Natural killer cell treated with Interleukin-12 subunit alpha and Interleukin-12 subunit beta and Interleukin-15 and Interleukin-18, amount 100 ng/mL, for 72 hours (primary cell): ENCODE results near the gene DIP2C. TPM values are rescaled to one million over a fixed set of nuclear protein-coding genes. Genes with fewer than 3 reads are reported as not detected.
A peak's percentile ranks its signal among the peaks of the same experiment; 100 is the strongest.
"Not testable (repeated sequence)": the region's sequence is repeated elsewhere in the genome, so short reads cannot be mapped to it uniquely, and the experiment has no call there.

Experiments
- ATAC-seq, 2 donors: fragments of 150-1000 bp; cut with Tn5 transposase in 1 of 2; sonication (Bioruptor Pico), chemical (Tn5 transposase) in 1 of 2; 2 replicates each; pipeline ENCODE4 v1.10.0; 2021
- DNase-seq: peaks from one replicate; pipeline ENCODE4 v3.0.0; 2022; ENCODE audit warnings: low spot score
- H3K27ac Mint-ChIP-seq, 2 donors: 1 replicate in 1 of 2; 2 replicates in 1 of 2; pipeline ENCODE4 v1.8.0; 2022; ENCODE audit warnings: mixed read lengths in 2 of 2, mild to moderate bottlenecking in 1 of 2, moderate library complexity in 1 of 2
- H3K27me3 Mint-ChIP-seq, 2 donors: 1 replicate in 1 of 2; 2 replicates in 1 of 2; pipeline ENCODE4 v1.8.0; 2022; ENCODE audit warnings: mixed read lengths in 2 of 2
- H3K36me3 Mint-ChIP-seq: one replicate; pipeline ENCODE4 v1.8.0; 2022; ENCODE audit warnings: mixed read lengths
- H3K4me1 Mint-ChIP-seq, 2 donors: 1 replicate in 1 of 2; 2 replicates in 1 of 2; pipeline ENCODE4 v1.8.0; 2022; ENCODE audit warnings: low read depth in 2 of 2, mixed read lengths in 2 of 2, mild to moderate bottlenecking in 1 of 2
- H3K4me3 Mint-ChIP-seq: one replicate; pipeline ENCODE4 v1.8.0; 2022; ENCODE audit warnings: mixed read lengths
- H3K9me3 Mint-ChIP-seq: 2 replicates; pipeline ENCODE4 v1.8.0; 2022; ENCODE audit warnings: mixed read lengths
- total RNA-seq, 2 donors: library from RNA; stranded (reverse); gene quantifications; one replicate each; pipeline ENCODE4 v1.2.3, GENCODE V29; 2022

DIP2C gene
- total RNA-seq, 2 donors from 2014 or later: 0.57 to 0.98 TPM

DNA sequence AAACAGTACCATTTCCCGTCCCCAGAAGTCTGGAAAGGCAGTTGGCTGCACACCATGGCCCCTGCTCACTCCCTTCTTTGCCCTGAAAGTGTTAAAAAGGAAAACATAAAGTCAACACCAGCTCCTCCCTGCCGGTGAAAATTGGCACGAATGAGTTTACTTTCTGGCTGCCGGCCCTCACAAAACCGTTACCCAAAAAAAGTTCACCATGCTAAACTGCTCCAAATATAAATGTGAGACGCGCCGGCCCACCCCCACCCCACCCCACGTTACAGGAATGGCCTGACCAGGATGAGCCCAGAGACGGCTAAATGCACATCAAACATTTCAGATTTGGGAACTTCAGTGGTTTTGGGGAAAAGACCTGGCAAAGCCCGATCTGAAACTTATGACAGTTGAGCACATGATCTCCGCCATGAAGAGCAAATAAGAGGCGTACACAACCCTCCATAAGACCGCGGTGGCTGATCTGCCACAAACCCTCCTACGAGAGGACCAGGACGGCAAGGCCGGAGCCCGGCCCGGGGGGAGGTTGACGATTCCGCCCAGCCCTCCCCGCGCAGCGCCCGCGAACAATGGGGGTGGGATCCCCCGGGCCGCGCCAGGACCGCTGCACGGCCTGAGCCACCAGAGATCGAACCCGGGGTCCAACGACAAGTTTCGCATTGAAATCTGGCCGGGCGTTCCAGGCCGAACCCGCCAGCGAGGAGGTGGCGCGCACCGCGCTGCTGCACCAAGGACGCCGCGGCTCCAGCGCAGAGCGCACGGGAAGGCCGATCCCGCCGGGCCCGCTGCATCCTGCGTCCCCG, 952 bp downstream of the DIP2C start:
- Mint-ChIP-seq H3K27ac (no peak overlapping the region), H3K4me3 (peak overlapping the region; percentile 53), H3K4me1 (peaks cover 0 to 7% of the 10 kb centered on the region in 2 donors), H3K36me3 (no peaks in the 10 kb centered on the region), H3K9me3 (no peaks in the 10 kb centered on the region), H3K27me3 (peaks cover 41 to 50% of the 10 kb centered on the region in 2 donors)
- DNase-seq (no peak), ATAC-seq (no peak)

DNA sequence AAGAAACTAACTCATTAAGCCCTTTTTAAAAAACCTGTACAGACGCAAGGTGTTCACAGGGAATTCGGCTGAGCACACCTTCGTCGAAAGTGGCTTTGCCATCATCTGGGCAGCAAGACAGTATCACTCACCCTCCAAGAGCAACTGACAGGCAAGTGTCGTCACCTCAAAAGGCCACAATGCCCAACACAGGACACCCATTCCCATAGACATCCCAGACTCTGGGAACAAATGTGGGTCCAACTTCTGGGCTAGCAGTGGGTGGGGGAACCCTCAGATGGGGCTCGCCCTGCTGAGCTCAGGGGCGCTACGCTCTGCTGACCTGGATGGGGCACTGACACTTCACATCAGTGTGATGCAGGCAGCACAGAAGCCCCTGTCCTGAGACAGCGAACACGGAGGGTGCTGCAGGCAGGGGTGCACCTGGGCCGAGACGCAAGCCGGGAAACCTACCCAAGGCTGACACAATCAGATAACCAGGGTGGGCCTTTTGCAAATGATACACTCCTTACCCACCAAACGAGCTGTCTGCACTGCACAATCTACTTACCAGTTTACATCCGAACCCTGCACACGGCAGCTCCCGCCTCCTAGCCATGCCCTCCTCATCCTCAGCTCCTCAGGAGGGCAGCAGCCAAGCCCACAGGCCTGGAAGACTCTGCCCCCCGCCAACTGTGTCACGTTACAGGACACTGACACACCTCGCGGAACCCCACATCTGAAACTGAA, 1.7 kb downstream of the DIP2C start:
- no peak overlapping the region for H3K27ac Mint-ChIP-seq
- peaks cover 0 to 7% of the 10 kb centered on the region in 2 donors for H3K4me1 Mint-ChIP-seq
- H3K9me3 Mint-ChIP-seq: no peaks in the 10 kb centered on the region
- no peak for DNase-seq
- no peak for ATAC-seq
- no peaks in the 10 kb centered on the region for H3K36me3 Mint-ChIP-seq
- H3K4me3 Mint-ChIP-seq: no peak overlapping the region
- H3K27me3 Mint-ChIP-seq: peaks cover 41 to 50% of the 10 kb centered on the region in 2 donors

DNA sequence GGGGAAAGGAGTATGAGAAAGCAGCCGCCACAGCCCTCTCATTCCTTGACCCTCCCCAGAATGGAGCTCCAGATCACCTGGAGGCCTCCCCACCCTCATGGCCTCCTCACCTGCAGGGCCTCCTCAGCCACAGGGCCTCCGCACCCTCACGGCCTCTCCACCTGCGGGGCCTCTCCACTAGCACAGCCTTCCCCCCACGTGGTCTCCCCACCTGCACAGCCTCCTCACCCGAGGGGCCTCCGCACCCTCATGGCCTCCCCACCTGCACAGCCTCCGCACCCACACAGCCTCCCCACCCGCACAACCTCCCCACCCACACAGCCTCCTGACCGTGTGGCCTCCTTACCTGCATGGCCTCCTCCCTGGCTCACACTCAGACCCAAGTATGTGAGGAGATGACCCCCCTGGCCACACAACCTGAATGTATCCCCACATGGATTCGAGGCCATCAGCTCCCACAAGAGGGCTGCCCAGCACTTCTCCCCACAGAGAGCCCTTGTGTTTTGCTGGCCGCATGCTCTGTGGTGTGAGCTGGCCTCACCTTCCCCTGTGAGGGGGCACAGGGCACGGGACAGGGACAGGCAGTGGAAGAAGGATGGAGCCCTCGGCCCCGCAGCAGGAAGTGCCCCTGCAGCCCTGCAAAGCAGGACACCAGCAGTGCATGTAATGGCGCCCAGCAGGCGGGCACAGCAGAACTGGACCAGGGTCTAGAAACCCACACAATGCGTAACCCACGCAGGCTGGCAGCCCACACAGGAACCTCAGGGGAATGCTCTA, 3.1 kb downstream of the DIP2C start:
- no peak overlapping the region for H3K4me3 Mint-ChIP-seq
- H3K27ac Mint-ChIP-seq: no peak overlapping the region
- peaks cover 0 to 7% of the 10 kb centered on the region in 2 donors for H3K4me1 Mint-ChIP-seq
- ATAC-seq: peak in 1 of 2 donors; percentile 9
- H3K27me3 Mint-ChIP-seq: peaks cover 32 to 42% of the 10 kb centered on the region in 2 donors
- no peaks in the 10 kb centered on the region for H3K9me3 Mint-ChIP-seq
- no peak for DNase-seq
- no peaks in the 10 kb centered on the region for H3K36me3 Mint-ChIP-seq

- Mint-ChIP-seq H3K4me3 (no peak overlapping the region), H3K9me3 (no peaks in the 10 kb centered on the region), H3K27me3 (peaks cover 26 to 35% of the 10 kb centered on the region in 2 donors), H3K27ac (no peak overlapping the region), H3K36me3 (no peaks in the 10 kb centered on the region), H3K4me1 (peaks cover 0 to 3% of the 10 kb centered on the region in 2 donors)
- DNase-seq (no peak), ATAC-seq (no peak)
Measured at GRCh38 chr10:685613-686012, 3.9 kb downstream of the DIP2C start.

GRCh38 chr10:683448-684071, 5.9 kb downstream of the DIP2C start:
- DNase-seq (no peak), ATAC-seq (no peak)
- Mint-ChIP-seq H3K4me3 (no peak overlapping the region), H3K4me1 (no peaks in the 10 kb centered on the region), H3K27me3 (peaks cover 25 to 29% of the 10 kb centered on the region in 2 donors), H3K36me3 (no peaks in the 10 kb centered on the region), H3K9me3 (no peaks in the 10 kb centered on the region), H3K27ac (no peak overlapping the region)

DNA sequence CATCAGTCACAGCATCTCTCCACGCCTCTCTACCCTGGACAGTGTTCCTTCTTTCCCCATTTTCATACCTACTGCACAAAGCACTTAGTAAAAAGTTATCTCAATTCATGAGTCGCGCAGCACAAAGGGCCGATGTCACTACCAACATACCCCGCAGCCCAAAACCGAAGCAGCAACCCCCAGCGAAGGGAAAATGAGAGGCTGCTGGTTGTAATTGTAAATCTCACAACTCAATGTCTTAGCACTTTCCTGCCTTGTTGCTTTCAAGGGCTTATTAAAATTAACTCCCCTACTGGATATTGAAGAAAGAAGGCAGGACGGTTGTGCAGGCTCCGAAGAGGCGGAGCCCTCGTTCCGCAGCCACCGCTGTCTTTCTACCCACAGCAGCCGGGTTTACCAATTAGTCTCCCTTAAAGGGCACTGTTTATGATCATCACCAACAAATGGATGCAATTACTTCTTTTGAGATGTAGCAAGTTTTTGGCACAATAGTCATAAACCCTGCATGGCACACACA, 6.5 kb downstream of the DIP2C start:
- no peaks in the 10 kb centered on the region for H3K36me3 Mint-ChIP-seq
- DNase-seq (no peak), ATAC-seq (no peak)
- H3K4me1 Mint-ChIP-seq: no peaks in the 10 kb centered on the region
- H3K4me3 Mint-ChIP-seq: no peak overlapping the region
- H3K27ac Mint-ChIP-seq: no peak overlapping the region
- H3K9me3 Mint-ChIP-seq: no peaks in the 10 kb centered on the region
- H3K27me3 Mint-ChIP-seq: peaks cover 20 to 23% of the 10 kb centered on the region in 2 donors

- Mint-ChIP-seq H3K27ac (no peak overlapping the region), H3K4me3 (no peak overlapping the region), H3K36me3 (no peaks in the 10 kb centered on the region), H3K27me3 (peaks cover 12% of the 10 kb centered on the region in 2 donors), H3K9me3 (no peaks in the 10 kb centered on the region), H3K4me1 (peaks cover 0 to 4% of the 10 kb centered on the region in 2 donors)
- DNase-seq (no peak), ATAC-seq (no peak)
Measured at GRCh38 chr10:681670-682318, 7.7 kb downstream of the DIP2C start.

DNA sequence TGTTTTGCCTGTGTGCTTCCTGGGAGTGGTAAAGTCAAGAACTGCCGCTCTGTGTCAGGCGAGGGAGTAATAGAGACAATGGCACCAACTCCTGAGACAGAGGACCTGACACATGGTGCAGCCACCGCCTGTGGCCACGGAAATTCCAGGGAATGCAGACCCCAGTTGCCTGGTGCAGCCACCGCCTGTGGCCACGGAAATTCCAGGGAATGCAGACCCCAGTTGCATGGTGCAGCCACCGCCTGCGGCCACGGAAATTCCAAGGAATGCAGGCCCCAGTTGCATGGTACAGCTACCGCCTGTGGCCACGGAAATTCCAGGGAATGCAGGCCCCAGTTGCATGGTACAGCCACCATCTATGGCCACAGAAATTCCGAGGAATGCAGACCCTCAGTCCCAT, 8.7 kb downstream of the DIP2C start:
- Mint-ChIP-seq H3K4me3 (no peak overlapping the region), H3K27ac (no peak overlapping the region), H3K36me3 (no peaks in the 10 kb centered on the region), H3K27me3 (peaks cover 9 to 12% of the 10 kb centered on the region in 2 donors), H3K4me1 (peaks cover 4 to 10% of the 10 kb centered on the region in 2 donors), H3K9me3 (no peaks in the 10 kb centered on the region)
- DNase-seq: no peak
- no peak for ATAC-seq

GRCh38 chr10:680146-680545, 9.3 kb downstream of the DIP2C start:
- DNase-seq: no peak
- peaks cover 4 to 11% of the 10 kb centered on the region in 2 donors for H3K4me1 Mint-ChIP-seq
- H3K4me3 Mint-ChIP-seq: no peak overlapping the region
- no peaks in the 10 kb centered on the region for H3K36me3 Mint-ChIP-seq
- no peak overlapping the region for H3K27ac Mint-ChIP-seq
- H3K27me3 Mint-ChIP-seq: peaks cover 9 to 12% of the 10 kb centered on the region in 2 donors
- H3K9me3 Mint-ChIP-seq: no peaks in the 10 kb centered on the region
- no peak for ATAC-seq

- Mint-ChIP-seq H3K27ac (no peak overlapping the region), H3K27me3 (peaks cover 9 to 12% of the 10 kb centered on the region in 2 donors), H3K4me1 (peaks cover 4 to 11% of the 10 kb centered on the region in 2 donors), H3K9me3 (no peaks in the 10 kb centered on the region), H3K4me3 (no peak overlapping the region), H3K36me3 (no peaks in the 10 kb centered on the region)
- ATAC-seq: peak in 1 of 2 donors; percentile 31
- no peak for DNase-seq
Measured at GRCh38 chr10:679556-679955, 9.9 kb downstream of the DIP2C start.

DNA sequence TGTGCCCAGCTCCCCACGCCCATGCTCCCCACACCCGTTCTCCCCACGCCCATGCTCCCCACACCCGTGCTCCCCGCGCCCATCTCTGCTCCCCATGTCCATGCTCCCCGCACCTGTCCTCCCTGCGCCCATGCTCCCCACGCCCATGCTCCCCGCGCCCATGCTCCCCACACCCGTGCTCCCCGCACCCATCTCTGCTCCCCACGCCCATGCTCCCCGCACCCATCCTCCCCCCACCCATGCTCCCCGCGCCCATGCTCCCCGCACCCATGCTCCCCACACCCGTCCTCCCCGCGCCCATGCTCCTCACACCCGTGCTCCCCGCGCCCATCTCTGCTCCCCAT, 10.8 kb downstream of the DIP2C start:
- H3K4me1 Mint-ChIP-seq: peaks cover 4 to 11% of the 10 kb centered on the region in 2 donors
- not testable (repeated sequence) for H3K4me3 Mint-ChIP-seq, H3K27ac Mint-ChIP-seq, DNase-seq, H3K9me3 Mint-ChIP-seq, ATAC-seq, H3K36me3 Mint-ChIP-seq
- H3K27me3 Mint-ChIP-seq: peaks cover 11 to 13% of the 10 kb centered on the region in 2 donors

GRCh38 chr10:677750-678661, 11.5 kb downstream of the DIP2C start:
- Mint-ChIP-seq H3K27ac (no peak overlapping the region), H3K9me3 (no peaks in the 10 kb centered on the region), H3K27me3 (peaks cover 5 to 11% of the 10 kb centered on the region in 2 donors), H3K4me3 (no peak overlapping the region), H3K36me3 (no peaks in the 10 kb centered on the region), H3K4me1 (peaks cover 4 to 11% of the 10 kb centered on the region in 2 donors)
- DNase-seq (no peak), ATAC-seq (peak; percentile 49 to 54)
